Motor neuron (in vitro differentiated cells): ENCODE data around the gene ST7. TPM values are rescaled to one million over a fixed set of nuclear protein-coding genes. Genes with fewer than 3 reads are reported as not detected.

Experiments
- ATAC-seq, 8 experiments: fragments of 200-7000 bp; cut with Tn5 transposase; replicated peaks in 6 of 8; 2 replicates each; pipeline ENCODE4 v1.8.0; 2021; ENCODE audit warnings: mild to moderate bottlenecking in 8 of 8, moderate library complexity in 8 of 8
- H3K27ac ChIP-seq, 2 donors: fragments of 250-450 bp; sonication (Bioruptor Pico); 2 replicates each; pipeline ENCODE4 v1.9.0; 2021; ENCODE audit warnings: antibody characterized with exemption in 2 of 2, mild to moderate bottlenecking in 2 of 2, moderate library complexity in 1 of 2
- H3K4me1 ChIP-seq, 2 donors: fragments of 250-450 bp; sonication (Bioruptor Pico); replicated peaks in 1 of 2; 2 replicates each; pipeline ENCODE4 v1.6.1; 2021; ENCODE audit warnings: antibody characterized with exemption in 2 of 2, mild to moderate bottlenecking in 2 of 2, moderate library complexity in 1 of 2
- H3K4me3 ChIP-seq, 5 donors: fragments of 250-450 bp; sonication (Bioruptor Pico); 2 replicates each; pipeline ENCODE4 v1.9.0; 2021; ENCODE audit warnings: antibody characterized with exemption in 5 of 5, mild to moderate bottlenecking in 5 of 5, moderate library complexity in 4 of 5
- WGBS, 10 experiments: fragments of 450-650 bp; shearing (Covaris generic); methylation state at CpG; one replicate each; pipeline ENCODE4 v1.0.0; 2022; 5-methylcytosine and 5-hydroxymethylcytosine counted together
- in situ Hi-C, 9 experiments: fragments of 400-800 bp; cut with MboI; loops; one replicate each; pipeline ENCODE4 v1.15.0; 2021; ENCODE audit warnings: low sequenced_read_pairs in 9 of 9, low pct_unique_long_range_greater_than_20kb in 2 of 9; ENCODE audit not compliant: unreplicated experiment in 9 of 9
- total RNA-seq, 8 experiments: library from RNA; unstranded; fragments of 300-600 nt; gene quantifications; 2 replicates each; pipeline versions ENCODE4 v1.2.3 to v1.2.4, GENCODE V29; 2022

Gene ST7
- total RNA-seq, 8 experiments from 2014 or later: 20.6 to 55.5 (median 42.4) TPM

- Histone ChIP-seq H3K4me3 (no peak overlapping the region), H3K27ac (no peak overlapping the region), H3K4me1 (no peaks in the 10 kb centered on the region)
- ATAC-seq: no peak
- 86 to 100% (median 93%) methylated on average over 2 to 5 of the region's 5 CpGs; no CpG with 5 or more reads in 1 of the 10 experiments for WGBS, 10 experiments
- in situ Hi-C loops: loop anchor here in 2 of 9 experiments (25.0 kb wide), 1 partner anchor 105 kb away; no protein-coding TSS in a partner anchor
These were observed 53.8 kb downstream of the ST7 start for GRCh38 chr7:117006907-117007684.

GRCh38 chr7:117008118-117008885 is 55.0 kb downstream of the ST7 start:
- no peaks in the 10 kb centered on the region for H3K4me1 ChIP-seq
- H3K27ac ChIP-seq: no peak overlapping the region
- no peak for ATAC-seq
- WGBS, 10 experiments: 70 to 100% (median 92%) methylated on average over 1 to 3 of the region's 3 CpGs
- in situ Hi-C loops: loop anchor here in 2 of 9 experiments (25.0 kb wide), 1 partner anchor 104 kb away; no protein-coding TSS in a partner anchor
- no peak overlapping the region for H3K4me3 ChIP-seq

GRCh38 chr7:117008886-117009531 is 55.7 kb downstream of the ST7 start:
- Histone ChIP-seq H3K4me1 (peaks cover 0 to 4% of the 10 kb centered on the region in 2 donors), H3K27ac (no peak overlapping the region), H3K4me3 (no peak overlapping the region)
- in situ Hi-C loops: loop anchor here in 2 of 9 experiments (25.0 kb wide), 1 partner anchor 103 kb away; no protein-coding TSS in a partner anchor
- 80 to 100% (median 94%) methylated on average over 2 of the region's 2 CpGs; no CpG with 5 or more reads in 1 of the 10 experiments for WGBS, 10 experiments
- ATAC-seq: no peak

- in situ Hi-C loops: loop anchor here in 2 of 9 experiments (25.0 kb wide), 1 partner anchor 102 kb away; no protein-coding TSS in a partner anchor
- Histone ChIP-seq H3K27ac (no peak overlapping the region), H3K4me3 (no peak overlapping the region), H3K4me1 (peaks cover 5 to 12% of the 10 kb centered on the region in 2 donors)
- ATAC-seq: no peak
- 70 to 100% (median 97%) methylated on average over 1 to 3 of the region's 3 CpGs; no CpG with 5 or more reads in 3 of the 10 experiments for WGBS, 10 experiments
These were observed 56.5 kb downstream of the ST7 start for GRCh38 chr7:117009705-117010361.

- 83 to 100% (median 97%) methylated on average over 1 to 6 of the region's 6 CpGs; no CpG with 5 or more reads in 1 of the 10 experiments for WGBS, 10 experiments
- no peak for ATAC-seq
- in situ Hi-C loops: loop anchor here in 2 of 9 experiments (25.0 kb wide), 1 partner anchor 102 kb away; no protein-coding TSS in a partner anchor
- Histone ChIP-seq H3K4me1 (peaks cover 5 to 18% of the 10 kb centered on the region in 2 donors), H3K27ac (no peak overlapping the region), H3K4me3 (no peak overlapping the region)
These were observed 57.3 kb downstream of the ST7 start for GRCh38 chr7:117010375-117011133.

- WGBS, 10 experiments: 59 to 100% (median 71%) methylated on average over 2 to 6 of the region's 6 CpGs
- Histone ChIP-seq H3K27ac (no peak overlapping the region), H3K4me1 (peaks cover 5 to 18% of the 10 kb centered on the region in 2 donors), H3K4me3 (no peak overlapping the region)
- no peak for ATAC-seq
- in situ Hi-C loops: loop anchor here in 2 of 9 experiments (25.0 kb wide), 1 partner anchor 101 kb away; no protein-coding TSS in a partner anchor
These were observed 58.3 kb downstream of the ST7 start for GRCh38 chr7:117011419-117012260.

- in situ Hi-C loops: loop anchor here in 2 of 9 experiments (25.0 kb wide), 1 partner anchor 100 kb away; no protein-coding TSS in a partner anchor
- H3K27ac ChIP-seq: no peak overlapping the region
- 25 to 100% (median 88%) methylated on average over 1 to 2 of the region's 2 CpGs; no CpG with 5 or more reads in 1 of the 10 experiments for WGBS, 10 experiments
- no peak for ATAC-seq
- H3K4me3 ChIP-seq: no peak overlapping the region
- peaks cover 5 to 18% of the 10 kb centered on the region in 2 donors for H3K4me1 ChIP-seq
These were observed 59.0 kb downstream of the ST7 start for GRCh38 chr7:117012284-117012683.

- peak in 3 of 8 experiments; percentile 33 to 55 (median 34) for ATAC-seq
- WGBS, 10 experiments: 14 to 100% (median 70%) methylated on average over 1 of the region's 1 CpG
- in situ Hi-C loops: loop anchor here in 2 of 9 experiments (25.0 kb wide), 1 partner anchor 100 kb away; no protein-coding TSS in a partner anchor
- H3K4me3 ChIP-seq: no peak overlapping the region
- H3K4me1 ChIP-seq: peaks cover 5 to 18% of the 10 kb centered on the region in 2 donors
- no peak overlapping the region for H3K27ac ChIP-seq
These were observed 59.4 kb downstream of the ST7 start for GRCh38 chr7:117012696-117013095.

- Histone ChIP-seq H3K4me1 (peaks cover 5 to 19% of the 10 kb centered on the region in 2 donors), H3K4me3 (peak overlapping the region in 1 of 5 donors; percentile 8), H3K27ac (no peak overlapping the region)
- 49 to 100% (median 83%) methylated on average over 1 to 2 of the region's 2 CpGs; no CpG with 5 or more reads in 1 of the 10 experiments for WGBS, 10 experiments
- ATAC-seq: peak in 5 of 8 experiments; percentile 41 to 78 (median 48)
- in situ Hi-C loops: loop anchor here in 2 of 9 experiments (25.0 kb wide), 1 partner anchor 98 kb away; no protein-coding TSS in a partner anchor
These were observed 60.9 kb downstream of the ST7 start for GRCh38 chr7:117014099-117014656.

GRCh38 chr7:117014673-117015133 is 61.4 kb downstream of the ST7 start:
- Histone ChIP-seq H3K27ac (no peak overlapping the region), H3K4me1 (peaks cover 5 to 25% of the 10 kb centered on the region in 2 donors), H3K4me3 (peak overlapping the region in 3 of 5 donors; percentile 8 to 14 (median 10))
- in situ Hi-C loops: loop anchor here in 2 of 9 experiments (25.0 kb wide), 1 partner anchor 98 kb away; no protein-coding TSS in a partner anchor
- peak; percentile 42 to 84 (median 68) for ATAC-seq
- WGBS, 10 experiments: 0 to 72% (median 17%) methylated on average over 1 to 6 of the region's 6 CpGs; no CpG with 5 or more reads in 1 of the 10 experiments
